ENCODE data around the gene MEIOSIN. TPM values are rescaled to one million over a fixed set of nuclear protein-coding genes. Genes with fewer than 3 reads are reported as not detected.

The MEIOSIN gene
- total RNA-seq, 1 experiment from 2014 or later, result not detected

DNA sequence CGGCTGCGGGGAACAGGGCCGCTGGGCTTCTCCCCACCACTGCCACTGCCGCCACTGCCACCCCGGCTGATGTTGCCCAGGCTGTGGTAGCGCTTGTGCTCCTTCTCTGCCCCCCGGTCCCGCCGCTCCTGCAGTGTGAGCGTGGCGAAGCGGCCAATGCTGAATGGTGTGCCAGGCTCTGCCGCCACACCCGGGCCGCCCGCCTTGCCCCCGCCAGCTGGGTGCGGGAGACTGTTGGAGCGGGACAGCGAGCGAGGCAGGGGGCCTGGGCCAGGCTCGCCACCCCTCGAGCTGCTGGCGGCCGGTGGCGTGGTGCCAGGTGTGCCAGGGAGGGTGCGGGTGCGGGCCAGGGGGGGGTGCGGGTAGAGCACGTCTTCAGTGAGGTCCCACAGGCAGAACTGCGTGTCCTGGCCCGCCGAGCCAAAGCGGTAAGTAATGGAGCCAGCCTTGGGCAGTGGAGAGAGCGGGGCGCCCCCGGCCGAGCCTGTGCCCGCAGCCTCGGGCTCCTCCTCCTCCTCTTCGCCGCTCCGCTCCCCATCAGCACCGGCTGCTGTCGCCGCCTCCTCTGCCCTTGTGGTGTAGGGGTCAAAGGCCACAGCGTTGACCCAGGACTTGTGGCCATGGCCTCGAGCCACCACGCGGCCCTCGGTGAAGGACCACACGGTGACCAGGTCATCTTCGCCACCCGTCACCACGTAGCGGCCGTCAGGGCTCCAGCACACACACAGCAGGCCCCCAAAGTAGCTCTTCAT lies 52.7 kb downstream of the MEIOSIN start:
- CTCF ChIA-PET, result no interaction called here
- no peak overlapping the region for H3K4me3 Mint-ChIP-seq (ENCODE audit: low read depth, unreplicated experiment)
- no peak for DNase-seq

DNA sequence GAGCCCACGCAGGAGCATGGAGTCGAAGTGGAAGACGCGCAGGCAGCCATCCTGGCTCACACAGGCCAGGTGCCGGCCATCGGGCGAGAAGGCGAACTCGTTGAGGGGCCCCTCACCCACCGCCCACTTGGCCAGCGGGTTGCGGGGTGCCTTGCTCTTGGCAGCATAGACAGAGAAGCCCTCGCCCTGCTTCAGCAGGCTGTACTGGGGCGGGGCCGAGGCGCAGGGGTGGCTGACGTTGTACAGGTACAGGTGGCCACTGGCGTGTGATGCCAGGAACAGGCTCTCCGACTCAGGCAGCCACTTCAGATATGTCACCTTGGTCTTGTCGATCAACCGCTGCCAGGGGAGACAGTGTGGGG lies 53.3 kb downstream of the MEIOSIN start:
- BruUV-seq (replicated peaks), result no TSS peak
- no peak for DNase-seq
- Mint-ChIP-seq H3K9me3 (ENCODE audit: low read depth, unreplicated experiment) (no peaks in the 10 kb centered on the region), H3K27me3 (ENCODE audit: unreplicated experiment) (no peaks in the 10 kb centered on the region), H3K27ac (ENCODE audit: unreplicated experiment) (no peak overlapping the region), H3K4me3 (ENCODE audit: low read depth, unreplicated experiment) (no peak overlapping the region), H3K36me3 (ENCODE audit: insufficient read depth, unreplicated experiment) (peaks cover 66% of the 10 kb centered on the region), H3K4me1 (ENCODE audit: low read depth, unreplicated experiment) (peaks cover 19% of the 10 kb centered on the region)
- intact Hi-C loops (cut with micrococcal nuclease; ENCODE audit: unreplicated experiment), result no loop called here
- CTCF ChIA-PET, result no interaction called here
- TF ChIP-seq, protein P1, sequence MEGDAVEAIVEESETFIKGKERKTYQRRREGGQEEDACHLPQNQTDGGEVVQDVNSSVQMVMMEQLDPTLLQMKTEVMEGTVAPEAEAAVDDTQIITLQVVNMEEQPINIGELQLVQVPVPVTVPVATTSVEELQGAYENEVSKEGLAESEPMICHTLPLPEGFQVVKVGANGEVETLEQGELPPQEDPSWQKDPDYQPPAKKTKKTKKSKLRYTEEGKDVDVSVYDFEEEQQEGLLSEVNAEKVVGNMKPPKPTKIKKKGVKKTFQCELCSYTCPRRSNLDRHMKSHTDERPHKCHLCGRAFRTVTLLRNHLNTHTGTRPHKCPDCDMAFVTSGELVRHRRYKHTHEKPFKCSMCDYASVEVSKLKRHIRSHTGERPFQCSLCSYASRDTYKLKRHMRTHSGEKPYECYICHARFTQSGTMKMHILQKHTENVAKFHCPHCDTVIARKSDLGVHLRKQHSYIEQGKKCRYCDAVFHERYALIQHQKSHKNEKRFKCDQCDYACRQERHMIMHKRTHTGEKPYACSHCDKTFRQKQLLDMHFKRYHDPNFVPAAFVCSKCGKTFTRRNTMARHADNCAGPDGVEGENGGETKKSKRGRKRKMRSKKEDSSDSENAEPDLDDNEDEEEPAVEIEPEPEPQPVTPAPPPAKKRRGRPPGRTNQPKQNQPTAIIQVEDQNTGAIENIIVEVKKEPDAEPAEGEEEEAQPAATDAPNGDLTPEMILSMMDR (IDR thresholded peaks at IDR 0.05; ENCODE audit: unreplicated experiment), result no peak

More for the DNA sequence above, 52.7 kb downstream of the MEIOSIN start:
- TF ChIP-seq, protein P1 (IDR thresholded peaks at IDR 0.05; ENCODE audit: unreplicated experiment), result no peak
- H3K27ac Mint-ChIP-seq (ENCODE audit: unreplicated experiment), result no peak overlapping the region
- H3K27me3 Mint-ChIP-seq (ENCODE audit: unreplicated experiment), result no peaks in the 10 kb centered on the region
- H3K36me3 Mint-ChIP-seq (ENCODE audit: insufficient read depth, unreplicated experiment), result peaks cover 61% of the 10 kb centered on the region
- H3K4me1 Mint-ChIP-seq (ENCODE audit: low read depth, unreplicated experiment), result peaks cover 19% of the 10 kb centered on the region
- no TSS peak for BruUV-seq (replicated peaks)
- H3K9me3 Mint-ChIP-seq (ENCODE audit: low read depth, unreplicated experiment), result no peaks in the 10 kb centered on the region
- intact Hi-C loops (cut with micrococcal nuclease; ENCODE audit: unreplicated experiment), result no loop called here

DNA sequence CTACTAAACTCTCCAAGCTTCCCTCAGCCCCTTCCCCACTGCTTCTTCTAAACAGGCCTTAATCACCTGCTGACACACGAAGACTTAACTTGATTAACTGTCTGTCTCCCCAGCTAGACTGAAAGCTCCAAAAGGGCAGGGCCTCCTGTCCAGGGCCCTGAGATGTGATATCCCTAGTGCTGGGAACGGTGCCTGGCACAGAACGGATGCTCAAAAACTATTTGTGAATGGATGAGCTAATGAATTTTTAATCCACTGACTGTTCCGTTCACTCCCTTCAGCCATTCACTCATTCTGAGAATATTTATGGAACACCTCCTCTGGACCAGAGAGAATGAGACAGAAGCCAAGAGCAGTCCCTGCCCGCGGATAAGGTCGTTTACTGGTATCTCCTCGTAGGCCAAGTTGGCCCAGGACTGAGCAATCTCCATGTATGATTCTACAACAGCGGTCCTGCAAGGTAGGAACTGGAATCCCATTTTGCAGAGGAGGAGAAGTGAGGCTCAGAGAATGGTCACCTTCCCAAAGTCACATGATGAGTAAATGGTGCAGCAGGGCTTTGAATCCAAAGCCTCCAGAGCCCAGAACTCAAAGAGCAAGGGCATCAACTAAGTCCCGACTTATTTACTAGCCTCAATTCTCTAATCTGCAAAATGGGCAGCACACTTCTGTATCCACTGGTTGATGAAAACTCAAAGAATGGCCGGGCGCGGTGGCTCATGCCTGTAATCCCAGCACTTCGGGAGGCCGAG lies 56.0 kb downstream of the MEIOSIN start:
- no peak overlapping the region for H3K4me3 Mint-ChIP-seq (ENCODE audit: low read depth, unreplicated experiment)
- H3K27ac Mint-ChIP-seq (ENCODE audit: unreplicated experiment), result no peak overlapping the region
- no peak for DNase-seq
- TF ChIP-seq, protein P1 (IDR thresholded peaks at IDR 0.05; ENCODE audit: unreplicated experiment), result no peak
- CTCF ChIA-PET, result interaction anchor here (0.7 kb wide), 1 partner anchor 337 kb away, joined by 4 read pairs; no protein-coding TSS in a partner anchor
- H3K36me3 Mint-ChIP-seq (ENCODE audit: insufficient read depth, unreplicated experiment), result peaks cover 68% of the 10 kb centered on the region
- no TSS peak for BruUV-seq (replicated peaks)
- no peaks in the 10 kb centered on the region for H3K9me3 Mint-ChIP-seq (ENCODE audit: low read depth, unreplicated experiment)
- peaks cover 5% of the 10 kb centered on the region for H3K27me3 Mint-ChIP-seq (ENCODE audit: unreplicated experiment)
- H3K4me1 Mint-ChIP-seq (ENCODE audit: low read depth, unreplicated experiment), result peaks cover 33% of the 10 kb centered on the region
- intact Hi-C loops (cut with micrococcal nuclease; ENCODE audit: unreplicated experiment), result no loop called here

DNA sequence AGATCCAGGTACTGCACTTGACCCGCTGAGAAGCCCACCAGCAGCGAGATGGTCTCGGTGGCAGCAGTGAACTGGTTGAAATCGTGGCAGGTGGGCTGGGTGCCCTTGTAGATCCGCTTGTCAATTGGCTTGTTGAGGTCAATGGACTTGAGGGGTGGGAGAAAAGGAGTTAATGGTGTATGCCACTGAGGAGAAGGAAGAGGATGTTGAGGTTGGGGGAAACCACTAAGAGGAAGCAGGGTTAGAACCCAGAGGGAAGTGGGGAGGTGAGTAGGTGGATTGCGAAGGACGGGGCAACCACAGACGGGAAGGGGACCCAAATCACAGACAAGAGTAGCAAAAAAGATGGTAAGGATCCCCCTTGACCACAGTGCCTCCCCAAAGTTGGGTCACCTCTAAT lies 57.7 kb downstream of the MEIOSIN start:
- Mint-ChIP-seq H3K27me3 (ENCODE audit: unreplicated experiment) (peaks cover 22% of the 10 kb centered on the region), H3K4me1 (ENCODE audit: low read depth, unreplicated experiment) (peaks cover 33% of the 10 kb centered on the region), H3K27ac (ENCODE audit: unreplicated experiment) (peak overlapping the region; percentile 57), H3K36me3 (ENCODE audit: insufficient read depth, unreplicated experiment) (peaks cover 61% of the 10 kb centered on the region), H3K4me3 (ENCODE audit: low read depth, unreplicated experiment) (peak overlapping the region; percentile 93), H3K9me3 (ENCODE audit: low read depth, unreplicated experiment) (no peaks in the 10 kb centered on the region)
- CTCF ChIA-PET, result no interaction called here
- intact Hi-C loops (cut with micrococcal nuclease; ENCODE audit: unreplicated experiment), result no loop called here
- TF ChIP-seq, protein P1 (IDR thresholded peaks at IDR 0.05; ENCODE audit: unreplicated experiment), result no peak
- no peak for DNase-seq
- BruUV-seq (replicated peaks), result no TSS peak
